Muscle of back (tissue), 10 donors: ENCODE data around the gene PPP1R3G. TPM values are rescaled to one million over a fixed set of nuclear protein-coding genes. Genes with fewer than 3 reads are reported as not detected.

Source experiments
- polyA plus RNA-seq, 10 donors: library from polyadenylated mRNA; unstranded; fragments of 120-200 nt; gene quantifications; one replicate each; pipeline ENCODE4 v1.2.1, GENCODE V29; 2013; ENCODE audit not compliant: insufficient read length in 10 of 10

PPP1R3G gene
- polyA plus RNA-seq, 10 donors, result 1.3 to 2.5 (median 2.1) TPM

Other genes starting within 250 kb of the PPP1R3G start
- gene RPP40, start 81.3 kb upstream of the PPP1R3G start, polyA plus RNA-seq, result 10 to 100 TPM in 9 of 10 donors, 1 to 10 TPM in 1; 9.4 to 17.3 (median 13.6) TPM
- gene LYRM4, start 175.6 kb downstream of the PPP1R3G start, polyA plus RNA-seq, result 10 to 100 TPM; 20.3 to 35.7 (median 25.2) TPM
- gene FARS2, start 176.2 kb downstream of the PPP1R3G start, polyA plus RNA-seq, result 10 to 100 TPM in 9 of 10 donors, 1 to 10 TPM in 1; 9.2 to 14.0 (median 11.9) TPM